GM12891 (cell line): Measurements from ENCODE around the gene SLC9A5.

Source experiments
- PAX5 ChIP-seq: IDR thresholded peaks from 2 replicates; pipeline ENCODE4 v1.6.1; 2011; ENCODE audit warnings: low read length, moderate library complexity, mild to moderate bottlenecking; ENCODE audit not compliant: insufficient read depth, severe bottlenecking
- POLR2A ChIP-seq: IDR thresholded peaks from 2 replicates; pipeline ENCODE4 v1.6.1; 2011; ENCODE audit warnings: low read depth, low read length, control low read depth
- POLR2AphosphoS5 ChIP-seq: IDR thresholded peaks from 2 replicates; pipeline ENCODE4 v1.6.1; 2011; ENCODE audit warnings: low read depth, low read length, control low read depth
- POU2F2 ChIP-seq: IDR thresholded peaks from 2 replicates; pipeline ENCODE4 v1.6.1; 2011; ENCODE audit warnings: low read depth, mild to moderate bottlenecking, control low read depth, low read length, moderate library complexity
- SPI1 ChIP-seq: IDR thresholded peaks from 2 replicates; pipeline ENCODE4 v1.6.1; 2011; ENCODE audit warnings: low read depth, low read length, control low read depth
- TAF1 ChIP-seq: IDR thresholded peaks from 2 replicates; pipeline ENCODE4 v1.6.1; 2011; ENCODE audit warnings: low read depth, low read length, control low read depth

DNA sequence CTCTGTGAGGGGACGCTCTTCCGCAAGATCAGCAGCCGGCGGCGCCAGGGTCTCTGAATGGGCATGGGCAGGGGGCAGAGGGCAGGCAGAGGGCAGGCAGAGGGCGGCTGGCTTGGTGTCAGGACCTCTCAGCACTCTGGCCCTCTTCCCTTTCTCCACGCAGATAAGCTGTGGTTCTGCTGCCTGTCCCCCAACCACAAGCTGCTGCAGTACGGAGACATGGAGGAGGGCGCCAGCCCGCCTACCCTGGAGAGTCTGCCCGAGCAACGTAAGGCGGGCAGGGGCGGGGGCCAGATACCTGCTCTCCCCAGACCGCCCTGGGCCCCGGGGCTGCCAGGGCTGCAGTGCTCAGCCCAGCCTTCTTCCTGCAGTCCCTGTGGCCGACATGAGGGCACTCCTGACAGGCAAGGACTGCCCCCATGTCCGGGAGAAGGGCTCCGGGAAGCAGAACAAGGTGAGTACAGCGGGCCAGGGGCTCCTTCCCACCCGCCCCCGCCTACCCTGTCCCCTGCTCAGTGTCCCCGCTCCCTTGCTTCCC is 45.8 kb upstream of the SLC9A5 start:
- TF ChIP-seq POLR2AphosphoS5, result no peak
- no peak for TF ChIP-seq TAF1
- no peak for TF ChIP-seq SPI1
- no peak for TF ChIP-seq POLR2A
- no peak for TF ChIP-seq PAX5
- TF ChIP-seq POU2F2, result no peak
